Measurements from ENCODE around the gene GJB3.

Gene GJB3

DNA sequence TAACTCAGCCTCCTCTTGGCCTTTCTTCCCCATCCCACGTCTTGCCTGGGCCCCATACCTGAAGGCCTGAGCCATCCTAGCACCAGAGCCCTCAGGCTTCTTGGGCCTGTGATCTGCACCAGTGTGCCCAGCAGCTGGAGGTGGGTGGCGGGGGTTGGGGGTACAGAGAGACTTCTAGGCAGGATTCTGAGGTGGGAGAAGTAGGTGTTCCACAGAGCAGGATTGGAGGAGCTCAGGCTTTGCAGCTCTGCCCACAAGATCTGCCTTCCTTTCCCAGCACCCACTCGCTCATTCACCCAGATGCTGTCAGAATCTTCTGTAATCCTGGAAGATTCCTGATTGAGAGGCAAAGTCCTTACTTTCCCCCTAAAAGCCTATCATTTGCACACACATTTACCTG, 36.2 kb upstream of the GJB3 start:
- no peak overlapping the region for H2AK5ac ChIP-seq (ENCODE audit: low read length, severe bottlenecking)
- peaks cover 15 to 91% of the 10 kb centered on the region in 2 experiments for H3K27me3 ChIP-seq (ENCODE audit: control insufficient read depth in 1 of 2, insufficient read depth in 1 of 2, low read length in 2 of 2)
- no peak overlapping the region for H3K27ac ChIP-seq (ENCODE audit: low read length, poor library complexity, severe bottlenecking)
- H2BK15ac ChIP-seq (ENCODE audit: low read depth, poor library complexity, severe bottlenecking) = no peak overlapping the region
- H3K14ac ChIP-seq (ENCODE audit: low read length in 2 of 2) = no peak overlapping the region
- no peak overlapping the region for H4K8ac ChIP-seq (ENCODE audit: low read length)
- no peak overlapping the region for H2BK120ac ChIP-seq (ENCODE audit: low read depth, low read length)
- H3K9me3 ChIP-seq (ENCODE audit: control insufficient read depth, low read length) = no peaks in the 10 kb centered on the region
- H3K23ac ChIP-seq (ENCODE audit: low read length in 2 of 2) = no peak overlapping the region
- no peak overlapping the region for H2AFZ ChIP-seq (ENCODE audit: low read depth, low read length)
- H3K9ac ChIP-seq (ENCODE audit: low read length) = no peak overlapping the region
- H3K18ac ChIP-seq (ENCODE audit: low read depth in 1 of 2, low read length in 2 of 2) = no peak overlapping the region
- H2BK5ac ChIP-seq (ENCODE audit: low read depth, low read length, poor library complexity, severe bottlenecking) = no peak overlapping the region
- WGBS = 79% methylated on average over 2 of the region's 3 CpGs
- H3K4ac ChIP-seq (ENCODE audit: low read depth in 1 of 2, low read length in 2 of 2) = no peak overlapping the region
- no peak overlapping the region for H3K4me2 ChIP-seq (ENCODE audit: low read length, poor library complexity, severe bottlenecking)
- no peak overlapping the region for H3K4me3 ChIP-seq (ENCODE audit: insufficient read depth in 1 of 2, low read depth in 1 of 2, low read length in 2 of 2)
- H3K36me3 ChIP-seq (ENCODE audit: control insufficient read depth in 1 of 2, insufficient read depth in 2 of 2, low read depth in 1 of 2, low read length in 2 of 2) = no peaks in the 10 kb centered on the region
- H2BK12ac ChIP-seq (ENCODE audit: low read length in 2 of 2) = no peak overlapping the region
- H3K4me1 ChIP-seq (ENCODE audit: control insufficient read depth, insufficient read depth, low read depth, low read length) = no peaks in the 10 kb centered on the region
- DNase-seq = no peak
- H4K91ac ChIP-seq (ENCODE audit: low read length) = no peak overlapping the region
- H3K79me1 ChIP-seq (replicated peaks; ENCODE audit: low read length, poor library complexity, severe bottlenecking) = no peaks in the 10 kb centered on the region

DNA sequence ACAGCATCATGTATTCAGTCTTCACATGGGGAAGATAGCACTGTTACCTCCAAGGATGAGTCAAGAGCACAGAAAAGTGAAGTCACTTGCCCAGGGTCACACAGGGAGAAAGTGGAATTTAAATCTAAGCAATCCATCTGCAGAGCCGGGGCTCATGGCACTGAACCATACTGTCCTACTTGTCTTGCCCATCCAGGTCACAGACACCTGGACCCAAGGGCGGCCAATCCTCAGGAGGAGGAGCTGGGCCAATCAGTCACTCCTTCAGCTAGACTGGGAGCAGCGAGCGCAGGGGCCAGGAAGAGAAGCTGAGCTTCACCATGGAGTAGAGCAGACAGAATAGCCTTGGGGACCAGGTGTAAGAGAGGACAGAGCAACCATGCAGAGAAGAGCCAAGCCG, 35.3 kb upstream of the GJB3 start:
- Histone ChIP-seq H3K27me3 (ENCODE audit: control insufficient read depth in 1 of 2, insufficient read depth in 1 of 2, low read length in 2 of 2) (peaks cover 15 to 89% of the 10 kb centered on the region in 2 experiments), H4K91ac (ENCODE audit: low read length) (no peak overlapping the region), H3K23ac (ENCODE audit: low read length in 2 of 2) (no peak overlapping the region), H2BK120ac (ENCODE audit: low read depth, low read length) (no peak overlapping the region), H3K14ac (ENCODE audit: low read length in 2 of 2) (no peak overlapping the region), H2BK15ac (ENCODE audit: low read depth, poor library complexity, severe bottlenecking) (no peak overlapping the region), H3K9me3 (ENCODE audit: control insufficient read depth, low read length) (no peaks in the 10 kb centered on the region), H2AFZ (ENCODE audit: low read depth, low read length) (no peak overlapping the region), H4K8ac (ENCODE audit: low read length) (no peak overlapping the region), H3K4me1 (ENCODE audit: control insufficient read depth, insufficient read depth, low read depth, low read length) (no peaks in the 10 kb centered on the region), H3K4ac (ENCODE audit: low read depth in 1 of 2, low read length in 2 of 2) (no peak overlapping the region), H3K36me3 (ENCODE audit: control insufficient read depth in 1 of 2, insufficient read depth in 2 of 2, low read depth in 1 of 2, low read length in 2 of 2) (no peaks in the 10 kb centered on the region), H3K79me1 (replicated peaks; ENCODE audit: low read length, poor library complexity, severe bottlenecking) (no peaks in the 10 kb centered on the region), H2BK12ac (ENCODE audit: low read length in 2 of 2) (no peak overlapping the region), H2BK5ac (ENCODE audit: low read depth, low read length, poor library complexity, severe bottlenecking) (no peak overlapping the region), H3K18ac (ENCODE audit: low read depth in 1 of 2, low read length in 2 of 2) (no peak overlapping the region), H2AK5ac (ENCODE audit: low read length, severe bottlenecking) (no peak overlapping the region), H3K27ac (ENCODE audit: low read length, poor library complexity, severe bottlenecking) (no peak overlapping the region), H3K4me2 (ENCODE audit: low read length, poor library complexity, severe bottlenecking) (no peak overlapping the region), H3K4me3 (ENCODE audit: insufficient read depth in 1 of 2, low read depth in 1 of 2, low read length in 2 of 2) (no peak overlapping the region), H3K9ac (ENCODE audit: low read length) (no peak overlapping the region)
- WGBS = 75% methylated on average over 5 of the region's 5 CpGs
- no peak for DNase-seq

DNA sequence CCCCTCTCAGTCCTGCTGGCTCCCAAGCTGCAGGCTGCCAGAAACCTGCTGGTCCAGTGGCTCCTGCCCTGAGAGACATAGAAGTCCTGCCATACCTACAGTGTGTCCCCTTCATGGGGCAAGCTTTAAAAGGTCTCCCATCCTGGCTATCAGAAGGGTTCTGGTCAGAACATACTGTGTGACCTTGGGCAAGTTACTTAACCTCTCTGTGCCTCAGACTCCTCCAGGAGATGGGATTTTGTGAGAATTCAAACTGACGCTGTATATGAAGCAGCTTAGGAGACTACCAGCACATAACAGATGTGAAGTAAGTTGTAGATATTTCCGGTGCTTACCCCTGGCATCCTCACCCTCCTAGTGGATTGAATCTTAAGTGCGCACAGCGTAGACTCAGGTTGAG, 34.9 kb upstream of the GJB3 start:
- DNase-seq = no peak
- Histone ChIP-seq H3K14ac (ENCODE audit: low read length in 2 of 2) (no peak overlapping the region), H3K79me1 (replicated peaks; ENCODE audit: low read length, poor library complexity, severe bottlenecking) (no peaks in the 10 kb centered on the region), H3K4me2 (ENCODE audit: low read length, poor library complexity, severe bottlenecking) (no peak overlapping the region), H2AK5ac (ENCODE audit: low read length, severe bottlenecking) (no peak overlapping the region), H2BK120ac (ENCODE audit: low read depth, low read length) (no peak overlapping the region), H3K9ac (ENCODE audit: low read length) (no peak overlapping the region), H3K4me1 (ENCODE audit: control insufficient read depth, insufficient read depth, low read depth, low read length) (no peaks in the 10 kb centered on the region), H3K4ac (ENCODE audit: low read depth in 1 of 2, low read length in 2 of 2) (no peak overlapping the region), H3K36me3 (ENCODE audit: control insufficient read depth in 1 of 2, insufficient read depth in 2 of 2, low read depth in 1 of 2, low read length in 2 of 2) (no peaks in the 10 kb centered on the region), H2BK15ac (ENCODE audit: low read depth, poor library complexity, severe bottlenecking) (no peak overlapping the region), H3K27me3 (ENCODE audit: control insufficient read depth in 1 of 2, insufficient read depth in 1 of 2, low read length in 2 of 2) (peaks cover 15 to 85% of the 10 kb centered on the region in 2 experiments), H4K91ac (ENCODE audit: low read length) (no peak overlapping the region), H3K18ac (ENCODE audit: low read depth in 1 of 2, low read length in 2 of 2) (no peak overlapping the region), H2AFZ (ENCODE audit: low read depth, low read length) (no peak overlapping the region), H3K23ac (ENCODE audit: low read length in 2 of 2) (no peak overlapping the region), H3K4me3 (ENCODE audit: insufficient read depth in 1 of 2, low read depth in 1 of 2, low read length in 2 of 2) (no peak overlapping the region), H2BK12ac (ENCODE audit: low read length in 2 of 2) (no peak overlapping the region), H3K27ac (ENCODE audit: low read length, poor library complexity, severe bottlenecking) (no peak overlapping the region), H2BK5ac (ENCODE audit: low read depth, low read length, poor library complexity, severe bottlenecking) (no peak overlapping the region), H3K9me3 (ENCODE audit: control insufficient read depth, low read length) (no peaks in the 10 kb centered on the region), H4K8ac (ENCODE audit: low read length) (no peak overlapping the region)
- WGBS = 99% methylated on average over 4 of the region's 4 CpGs

DNA sequence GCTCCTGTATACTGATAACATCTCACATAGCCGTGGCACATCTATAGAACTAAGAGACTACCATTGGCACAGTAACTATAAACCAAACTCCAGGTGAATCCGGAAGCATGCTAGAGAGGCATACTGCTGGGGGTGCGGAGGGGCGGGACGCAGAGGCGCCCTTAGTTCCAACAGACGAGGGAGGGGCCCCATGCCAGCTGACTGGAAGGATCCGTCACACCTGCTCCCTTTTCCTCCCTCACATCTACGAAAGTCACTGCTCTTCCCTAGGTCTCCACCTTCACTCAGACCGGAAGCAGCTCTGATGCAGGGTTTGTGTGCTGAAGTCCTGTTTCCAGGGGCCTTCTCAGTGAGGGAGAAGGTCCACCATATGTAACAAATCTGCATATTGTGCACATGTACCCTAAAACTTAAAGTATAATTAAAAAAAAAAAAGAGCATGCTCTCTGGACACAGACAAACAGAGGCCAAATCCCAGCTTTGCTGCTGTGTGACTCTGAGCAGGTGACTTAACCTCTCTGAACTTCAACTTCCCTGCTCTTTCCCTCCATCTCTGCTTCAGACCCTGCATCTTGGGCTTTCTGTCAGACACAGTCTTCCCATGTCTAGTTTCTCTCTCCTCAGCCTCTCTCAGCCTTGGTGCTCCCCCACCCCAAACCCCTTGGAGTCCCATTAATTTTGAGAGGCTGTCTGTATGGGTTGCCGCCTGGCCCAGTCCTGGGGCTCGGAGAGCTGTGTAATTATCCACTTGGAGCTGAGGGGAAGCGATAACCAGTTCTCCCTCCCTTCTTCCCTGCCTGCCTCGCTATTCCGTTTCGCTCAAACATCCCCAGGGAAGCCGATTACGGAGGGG, 34.0 kb upstream of the GJB3 start:
- Histone ChIP-seq H3K4ac (ENCODE audit: low read depth in 1 of 2, low read length in 2 of 2) (no peak overlapping the region), H3K9ac (ENCODE audit: low read length) (no peak overlapping the region), H2BK12ac (ENCODE audit: low read length in 2 of 2) (no peak overlapping the region), H4K91ac (ENCODE audit: low read length) (no peak overlapping the region), H3K36me3 (ENCODE audit: control insufficient read depth in 1 of 2, insufficient read depth in 2 of 2, low read depth in 1 of 2, low read length in 2 of 2) (no peaks in the 10 kb centered on the region), H2BK5ac (ENCODE audit: low read depth, low read length, poor library complexity, severe bottlenecking) (no peak overlapping the region), H3K9me3 (ENCODE audit: control insufficient read depth, low read length) (no peaks in the 10 kb centered on the region), H3K4me1 (ENCODE audit: control insufficient read depth, insufficient read depth, low read depth, low read length) (no peaks in the 10 kb centered on the region), H3K79me1 (replicated peaks; ENCODE audit: low read length, poor library complexity, severe bottlenecking) (no peaks in the 10 kb centered on the region), H2AK5ac (ENCODE audit: low read length, severe bottlenecking) (no peak overlapping the region), H2AFZ (ENCODE audit: low read depth, low read length) (no peak overlapping the region), H3K27me3 (ENCODE audit: control insufficient read depth in 1 of 2, insufficient read depth in 1 of 2, low read length in 2 of 2) (peaks cover 8 to 78% of the 10 kb centered on the region in 2 experiments), H4K8ac (ENCODE audit: low read length) (no peak overlapping the region), H3K4me3 (ENCODE audit: insufficient read depth in 1 of 2, low read depth in 1 of 2, low read length in 2 of 2) (no peak overlapping the region), H3K14ac (ENCODE audit: low read length in 2 of 2) (no peak overlapping the region), H2BK120ac (ENCODE audit: low read depth, low read length) (no peak overlapping the region), H3K4me2 (ENCODE audit: low read length, poor library complexity, severe bottlenecking) (no peak overlapping the region), H2BK15ac (ENCODE audit: low read depth, poor library complexity, severe bottlenecking) (no peak overlapping the region), H3K23ac (ENCODE audit: low read length in 2 of 2) (no peak overlapping the region), H3K18ac (ENCODE audit: low read depth in 1 of 2, low read length in 2 of 2) (no peak overlapping the region), H3K27ac (ENCODE audit: low read length, poor library complexity, severe bottlenecking) (no peak overlapping the region)
- no peak for DNase-seq
- 68% methylated on average over 13 of the region's 18 CpGs for WGBS

All from mesenchymal stem cell (in vitro differentiated cells and primary cell).